ENCODE measurements around the gene WDFY1.

Gene WDFY1

DNA sequence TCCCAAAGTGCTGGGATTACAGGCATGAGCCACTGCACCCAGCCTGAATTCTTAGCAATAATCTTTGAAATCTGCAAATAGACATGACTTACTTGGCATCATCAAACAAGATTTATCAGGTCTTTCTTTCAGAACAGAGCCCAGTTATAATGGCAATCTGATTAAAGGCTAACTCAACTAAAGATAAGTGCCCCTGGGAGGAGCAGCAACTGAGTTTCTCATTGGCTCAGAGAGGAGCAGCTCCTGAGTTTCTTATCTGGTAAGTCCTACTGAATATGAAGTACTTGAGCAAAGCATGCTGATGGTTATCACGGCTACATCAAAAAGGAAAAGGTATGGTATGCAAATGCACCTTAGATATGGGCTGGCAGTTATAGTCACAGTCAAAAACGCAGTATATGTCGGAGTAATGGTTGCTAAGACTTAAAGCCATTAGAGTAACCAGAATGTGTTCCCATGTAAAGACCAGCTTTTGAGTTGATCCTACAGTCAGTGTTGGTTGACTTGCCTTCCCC, 92.8 kb downstream of the WDFY1 start:
- no peak for DNase-seq

GRCh38 chr2:223847410-223847809, 97.7 kb downstream of the WDFY1 start:
- no peak for DNase-seq

- DNase-seq = no peak
Measured at GRCh38 chr2:223846515-223846914, 98.6 kb downstream of the WDFY1 start.

DNA sequence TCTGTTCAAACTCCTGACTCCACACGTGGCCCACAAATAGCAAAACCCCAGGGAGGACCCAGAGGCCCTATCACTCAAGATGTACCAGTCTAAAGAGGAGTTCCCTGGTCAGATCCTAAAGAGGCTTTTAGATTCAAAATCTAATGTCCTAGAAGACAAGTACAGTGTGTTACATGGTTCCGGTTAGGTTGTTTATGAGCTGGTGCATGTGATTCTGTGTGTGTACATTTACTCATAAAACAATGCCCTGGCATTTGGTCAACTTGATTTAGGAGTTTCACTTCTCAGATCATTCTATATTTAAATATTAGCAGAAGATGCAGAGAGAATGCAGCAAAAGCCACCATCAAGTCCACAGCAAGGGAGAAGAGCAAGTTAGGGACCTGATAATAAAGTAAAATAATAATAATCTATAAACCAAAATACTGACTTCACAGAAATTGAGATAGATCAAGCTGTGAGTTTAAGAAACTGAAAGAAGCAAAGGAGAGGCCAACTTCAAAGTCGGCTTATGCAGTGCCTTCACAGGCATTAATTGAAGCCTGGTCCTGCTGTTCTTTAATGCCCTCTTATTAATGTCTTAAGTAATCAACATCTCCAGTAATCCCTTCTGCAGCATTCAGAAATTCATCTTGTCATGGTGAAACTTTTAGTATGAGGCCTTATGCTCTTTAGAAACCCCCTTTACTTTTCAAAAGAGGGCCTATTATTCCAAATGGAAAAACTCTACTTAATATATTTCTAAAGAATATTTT, 103.5 kb downstream of the WDFY1 start:
- no peak for DNase-seq

DNA sequence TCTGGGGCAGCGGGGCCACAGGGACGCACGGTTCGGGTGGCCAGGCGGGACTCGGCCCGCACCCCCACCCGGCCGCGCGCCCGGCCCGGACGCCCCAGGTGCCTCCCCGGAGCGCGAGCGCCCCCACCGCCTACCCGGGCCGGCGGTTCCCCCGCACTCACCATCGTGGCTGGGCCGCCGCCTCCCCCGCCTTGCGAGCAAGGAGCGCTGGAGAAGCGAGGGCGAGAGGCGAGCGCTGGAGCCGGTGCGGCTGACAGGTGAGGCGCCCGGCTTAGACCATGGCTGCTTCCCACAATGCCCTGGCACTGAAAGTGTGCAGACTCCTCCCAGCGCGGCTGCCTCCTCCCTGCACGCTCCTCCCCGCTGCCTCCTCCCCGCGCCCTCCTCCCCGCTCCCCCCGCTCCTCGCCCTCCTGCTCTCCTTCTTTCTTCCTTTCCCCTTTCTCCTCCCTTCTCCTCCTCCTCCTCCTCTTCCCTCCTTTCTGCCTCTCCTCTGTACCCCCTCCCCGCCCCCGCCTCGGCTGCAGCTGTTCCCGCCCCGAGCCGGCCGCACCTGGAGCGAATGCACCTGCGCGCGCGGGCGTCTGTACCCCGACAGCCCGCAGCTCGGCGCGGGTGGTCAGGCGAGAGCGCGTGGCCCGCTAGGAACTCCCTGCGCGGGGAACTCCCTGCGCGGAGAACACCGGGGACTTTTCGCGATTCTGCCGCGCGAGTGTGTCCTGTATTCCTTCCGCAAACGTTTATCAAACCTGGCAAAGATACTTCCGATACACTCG, 107.7 kb downstream of the WDFY1 start, which contains the start of gene AP1S3:
Gene AP1S3, minus strand, starts transcription at position 296 of the 775 bp plus-strand sequence. Its CDS starts 132 bp downstream, at position 164.
- peak; percentile 8 for DNase-seq

- no peak for DNase-seq
Measured at GRCh38 chr2:223835701-223836532, 109.2 kb downstream of the WDFY1 start.

DNA sequence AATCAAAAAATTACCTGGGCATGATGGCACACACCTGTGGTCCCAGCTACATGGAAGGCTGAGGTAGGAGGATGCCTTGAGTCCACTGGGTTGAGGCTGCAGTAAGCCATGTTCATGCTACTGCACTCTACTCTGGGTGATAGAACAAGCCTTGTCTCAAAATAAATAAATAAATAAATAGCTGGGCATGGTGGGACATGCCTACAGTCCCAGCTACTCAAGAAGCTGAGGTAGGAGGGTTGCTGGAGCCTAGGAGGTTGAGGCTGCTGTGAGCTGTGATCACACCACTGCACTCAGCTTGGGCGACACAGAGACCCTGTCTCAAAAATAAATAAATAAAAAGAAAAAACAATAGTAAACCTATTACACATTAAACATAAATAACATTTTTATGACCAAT, 110.7 kb downstream of the WDFY1 start:
- no peak for DNase-seq

DNA sequence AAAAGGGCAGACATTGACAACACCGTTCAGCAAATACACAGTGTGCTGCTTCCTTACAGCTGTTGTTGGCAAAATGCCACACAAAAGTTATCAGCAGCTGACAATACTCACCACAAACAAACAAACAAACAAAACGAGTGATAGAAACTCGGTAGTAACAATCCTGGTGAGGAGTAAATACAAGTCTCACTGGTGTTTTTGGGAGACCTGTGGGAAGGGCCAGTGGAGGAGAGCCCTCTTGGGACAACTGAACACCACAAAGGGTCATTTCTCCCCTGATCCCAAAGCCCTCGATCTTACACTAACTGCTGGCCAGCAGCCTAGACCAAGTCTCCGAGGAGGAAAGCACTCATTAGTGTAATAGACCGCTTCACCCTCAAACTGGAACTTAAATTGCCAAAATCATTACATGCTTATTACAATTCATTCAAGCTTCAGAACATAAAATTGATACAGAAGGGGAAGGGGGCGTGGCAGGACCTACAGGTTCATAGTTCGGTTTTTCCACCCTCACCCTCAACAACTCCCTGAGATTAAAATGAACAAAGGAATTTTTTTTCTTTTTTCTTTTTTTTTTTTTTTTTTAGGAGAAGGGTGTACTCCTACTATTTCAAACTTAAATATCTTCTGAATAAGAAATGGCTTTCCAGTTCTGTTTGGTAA, 112.8 kb downstream of the WDFY1 start:
- no peak for DNase-seq

- no peak for DNase-seq
Measured at GRCh38 chr2:223829128-223829527, 116.0 kb downstream of the WDFY1 start.

DNA sequence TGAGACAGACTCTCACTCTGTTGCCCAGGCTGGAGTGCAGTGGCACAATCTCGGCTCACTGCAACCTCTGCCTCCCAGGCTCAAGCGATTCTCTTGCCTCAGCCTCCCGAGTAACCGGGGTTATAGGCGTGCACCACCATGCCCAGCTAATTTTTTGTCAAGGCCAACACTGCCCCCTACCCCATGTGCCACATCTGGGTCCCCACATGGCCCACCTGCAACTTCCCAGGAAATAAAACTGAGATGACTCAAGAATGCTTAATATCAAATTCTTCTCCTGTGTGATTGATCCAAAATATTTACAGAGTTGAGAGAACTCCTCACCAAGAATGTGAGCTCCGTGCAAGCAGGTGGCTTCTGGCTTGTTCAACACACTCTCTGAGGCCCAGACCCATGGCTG, 116.8 kb downstream of the WDFY1 start:
- DNase-seq = no peak

DNA sequence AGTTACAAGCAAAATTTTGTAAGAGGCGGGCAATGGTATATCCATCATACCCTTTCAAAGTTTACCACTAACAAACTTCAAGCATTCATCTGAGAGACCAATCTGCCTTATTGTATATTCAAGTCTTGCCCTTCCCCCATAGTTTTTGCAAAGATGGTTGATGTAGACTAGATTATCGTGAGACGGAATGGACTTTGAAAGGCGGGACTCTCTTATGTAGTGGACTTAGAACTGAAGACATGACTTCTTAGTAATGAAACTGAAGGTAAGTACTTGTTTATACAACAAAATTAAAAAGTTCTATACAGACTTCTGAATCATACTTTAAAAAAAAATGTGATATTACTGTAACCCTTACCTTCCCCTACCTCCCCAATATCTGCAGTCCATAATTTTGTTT, 118.1 kb downstream of the WDFY1 start:
- DNase-seq = no peak
